Measurements from ENCODE around the gene FRMD1.

GRCh38 chr6:168014428-168014827 lies 64.6 kb downstream of the FRMD1 start:
- no peak for TF ChIP-seq CTCF (IDR thresholded peaks at IDR 0.05)
- no peak for TF ChIP-seq POLR2A (IDR thresholded peaks at IDR 0.05)
